ENCODE measurements around the gene SKA1. TPM values are rescaled to one million over a fixed set of nuclear protein-coding genes. Genes with fewer than 3 reads are reported as not detected.

SKA1 gene, protein sequence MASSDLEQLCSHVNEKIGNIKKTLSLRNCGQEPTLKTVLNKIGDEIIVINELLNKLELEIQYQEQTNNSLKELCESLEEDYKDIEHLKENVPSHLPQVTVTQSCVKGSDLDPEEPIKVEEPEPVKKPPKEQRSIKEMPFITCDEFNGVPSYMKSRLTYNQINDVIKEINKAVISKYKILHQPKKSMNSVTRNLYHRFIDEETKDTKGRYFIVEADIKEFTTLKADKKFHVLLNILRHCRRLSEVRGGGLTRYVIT
- total RNA-seq: 11.5 TPM
- polyA plus RNA-seq: 0.19 TPM

DNA sequence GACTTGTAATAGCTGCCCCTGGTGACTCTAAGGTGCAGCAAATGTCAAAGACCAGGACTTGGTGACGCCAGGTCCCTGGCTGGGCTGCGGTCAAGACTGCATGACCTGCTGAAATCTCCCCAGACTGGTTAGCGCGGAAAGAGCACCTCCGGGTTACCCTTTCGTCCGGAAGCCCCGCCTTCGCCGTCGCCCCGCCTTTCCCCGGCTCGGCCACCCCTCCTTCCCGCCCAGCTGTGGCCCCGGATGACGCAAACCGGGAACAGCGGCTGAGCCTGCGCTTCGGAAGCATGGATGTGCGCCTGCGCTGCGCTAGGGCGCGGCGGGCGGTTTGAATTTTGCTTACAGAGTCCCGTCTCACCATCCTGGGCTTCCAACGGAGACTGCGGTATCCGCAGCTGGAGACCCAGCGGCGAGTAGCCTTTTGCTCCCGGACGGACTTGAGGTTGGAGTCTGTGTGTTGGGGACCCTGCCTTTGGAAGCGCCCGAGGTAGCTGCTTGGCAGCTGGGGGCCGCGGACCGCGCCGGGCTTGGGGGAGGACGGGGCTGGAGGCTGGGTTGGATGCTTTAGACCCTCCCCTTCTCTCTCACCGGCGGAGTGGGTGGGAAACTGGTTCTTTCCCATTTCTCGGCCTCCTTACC is at the start of gene SKA1:
SKA1 (plus strand) TSS at position 294 of the 639 bp plus-strand sequence. CDS start 785 bp downstream, outside the sequence.
- peak; percentile 86 for DNase-seq (ENCODE audit: extremely low spot score)
- WGBS: under 1% methylated on average over 47 of the region's 47 CpGs
- Histone ChIP-seq H3K27ac (ENCODE audit: low read depth) (peak within 1 kb of the TSS; percentile 69), H3K4me1 (ENCODE audit: insufficient read depth) (no peaks in the 10 kb centered on the region), H3K36me3 (ENCODE audit: insufficient read depth) (no peaks in the 10 kb centered on the region), H3K4me3 (ENCODE audit: low read depth, low read length) (peak within 1 kb of the TSS; percentile 36)

- H3K27ac ChIP-seq (ENCODE audit: low read depth): no peak overlapping the region
- H3K4me1 ChIP-seq (ENCODE audit: insufficient read depth): no peaks in the 10 kb centered on the region
- H3K36me3 ChIP-seq (ENCODE audit: insufficient read depth): no peaks in the 10 kb centered on the region
- 75% methylated on average over 3 of the region's 3 CpGs for WGBS
- no peak overlapping the region for H3K4me3 ChIP-seq (ENCODE audit: low read depth, low read length)
- no peak for DNase-seq (ENCODE audit: extremely low spot score)
These were observed 46.9 kb upstream of the SKA1 start for GRCh38 chr18:50327983-50328382.

DNA sequence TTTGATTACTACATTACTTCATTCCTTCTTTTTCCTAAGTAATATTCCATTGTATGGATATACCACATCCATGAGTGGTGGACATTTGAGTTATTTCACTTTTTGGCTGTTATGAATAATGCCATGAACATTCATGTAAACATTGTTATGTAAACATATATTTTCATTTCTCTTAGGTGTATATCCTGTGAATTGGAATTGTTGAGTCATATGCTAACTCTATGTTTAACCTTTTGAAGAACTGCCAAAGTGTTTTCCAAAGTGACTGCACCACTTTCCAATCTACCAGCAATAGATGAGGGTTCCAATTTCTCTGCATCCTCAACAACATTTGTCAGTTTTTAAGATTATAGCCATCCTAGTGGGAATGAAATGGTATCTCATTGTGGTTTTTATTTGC is 44.7 kb upstream of the SKA1 start:
- no peak overlapping the region for H3K4me3 ChIP-seq (ENCODE audit: low read depth, low read length)
- no peak for DNase-seq (ENCODE audit: extremely low spot score)
- no peaks in the 10 kb centered on the region for H3K36me3 ChIP-seq (ENCODE audit: insufficient read depth)
- H3K27ac ChIP-seq (ENCODE audit: low read depth): no peak overlapping the region
- no peaks in the 10 kb centered on the region for H3K4me1 ChIP-seq (ENCODE audit: insufficient read depth)

DNA sequence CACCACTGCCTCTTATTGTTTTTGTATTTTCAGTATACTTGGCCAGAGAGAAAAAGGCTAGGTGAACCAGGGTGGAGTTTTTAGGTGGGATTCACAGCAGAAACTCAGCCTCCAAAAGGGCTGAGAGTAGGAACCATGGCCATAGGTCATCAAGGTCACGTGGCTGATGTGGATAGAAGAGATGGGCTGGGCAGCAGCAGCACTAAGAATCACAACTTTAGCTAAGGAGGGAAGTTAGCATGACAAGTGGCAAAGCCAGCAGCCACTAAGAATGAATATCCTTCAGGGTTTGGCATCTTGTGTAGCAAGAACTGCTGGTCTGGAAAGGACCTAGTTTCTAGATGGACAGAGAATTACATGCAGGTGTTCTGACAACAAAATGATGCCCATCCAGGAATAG is 43.2 kb upstream of the SKA1 start:
- Histone ChIP-seq H3K4me1 (ENCODE audit: insufficient read depth) (no peaks in the 10 kb centered on the region), H3K36me3 (ENCODE audit: insufficient read depth) (no peaks in the 10 kb centered on the region), H3K27ac (ENCODE audit: low read depth) (no peak overlapping the region), H3K4me3 (ENCODE audit: low read depth, low read length) (no peak overlapping the region)
- DNase-seq (ENCODE audit: extremely low spot score): no peak
- 75% methylated on average over 1 of the region's 1 CpG for WGBS

DNA sequence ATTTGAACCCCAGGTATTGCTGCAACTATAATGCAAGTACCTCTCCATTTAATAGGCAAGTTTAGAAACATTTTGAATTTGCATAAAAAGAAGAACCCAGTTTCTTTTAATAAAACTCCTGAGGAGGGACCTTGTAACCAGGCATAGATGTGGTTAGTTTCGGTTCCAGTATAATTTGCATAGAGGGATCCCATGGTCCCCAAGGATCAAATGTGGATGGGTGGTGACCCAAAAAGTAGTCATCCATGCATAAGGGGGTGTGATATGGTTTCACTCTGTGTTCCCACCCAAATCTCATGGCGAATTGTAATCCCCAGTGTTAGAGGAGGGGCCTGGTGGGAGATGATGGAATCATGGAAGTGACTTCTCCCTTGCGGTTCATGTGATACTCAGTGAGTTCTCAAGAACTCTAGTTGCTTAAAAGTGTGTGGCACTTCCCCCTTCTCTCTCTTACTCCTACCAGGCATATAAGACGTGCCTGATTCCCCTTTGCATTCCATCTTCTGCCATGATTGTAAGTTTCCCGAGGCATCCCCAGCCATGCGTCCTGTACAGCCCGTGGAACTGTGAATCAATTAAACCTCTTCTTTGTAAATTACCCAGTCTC is 40.2 kb upstream of the SKA1 start:
- Histone ChIP-seq H3K4me3 (ENCODE audit: low read depth, low read length) (no peak overlapping the region), H3K27ac (ENCODE audit: low read depth) (no peak overlapping the region), H3K36me3 (ENCODE audit: insufficient read depth) (no peaks in the 10 kb centered on the region), H3K4me1 (ENCODE audit: insufficient read depth) (no peaks in the 10 kb centered on the region)
- DNase-seq (ENCODE audit: extremely low spot score): no peak
- 74% methylated on average over 7 of the region's 7 CpGs for WGBS

- H3K4me3 ChIP-seq (ENCODE audit: low read depth, low read length): no peak overlapping the region
- 40% methylated on average over 2 of the region's 2 CpGs for WGBS
- H3K36me3 ChIP-seq (ENCODE audit: insufficient read depth): no peaks in the 10 kb centered on the region
- no peak overlapping the region for H3K27ac ChIP-seq (ENCODE audit: low read depth)
- H3K4me1 ChIP-seq (ENCODE audit: insufficient read depth): no peaks in the 10 kb centered on the region
- DNase-seq (ENCODE audit: extremely low spot score): no peak
These were observed 36.7 kb upstream of the SKA1 start for GRCh38 chr18:50338122-50338521.

DNA sequence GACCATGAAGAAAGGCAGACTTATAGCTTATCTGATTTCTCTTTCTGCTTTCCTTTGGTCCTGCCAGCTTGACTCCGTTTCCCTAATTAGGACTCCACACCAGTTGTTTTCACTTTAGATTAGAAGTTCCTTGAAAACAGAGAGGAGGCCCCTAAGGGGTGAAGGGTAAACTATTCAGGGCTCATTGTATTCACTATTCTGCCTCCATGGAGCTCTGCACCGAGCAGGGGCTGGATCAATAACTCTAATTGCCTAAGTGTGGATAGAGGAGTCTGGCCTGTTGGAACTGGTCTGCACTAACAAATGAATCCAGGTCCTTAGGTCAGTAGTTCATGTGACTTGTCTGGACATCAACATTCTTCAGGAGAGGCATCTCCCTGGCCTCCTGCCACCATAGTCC is 36.1 kb upstream of the SKA1 start:
- H3K36me3 ChIP-seq (ENCODE audit: insufficient read depth): no peaks in the 10 kb centered on the region
- no peak overlapping the region for H3K4me3 ChIP-seq (ENCODE audit: low read depth, low read length)
- no peak overlapping the region for H3K27ac ChIP-seq (ENCODE audit: low read depth)
- DNase-seq (ENCODE audit: extremely low spot score): no peak
- H3K4me1 ChIP-seq (ENCODE audit: insufficient read depth): no peaks in the 10 kb centered on the region
- 30% methylated on average over 2 of the region's 2 CpGs for WGBS

DNA sequence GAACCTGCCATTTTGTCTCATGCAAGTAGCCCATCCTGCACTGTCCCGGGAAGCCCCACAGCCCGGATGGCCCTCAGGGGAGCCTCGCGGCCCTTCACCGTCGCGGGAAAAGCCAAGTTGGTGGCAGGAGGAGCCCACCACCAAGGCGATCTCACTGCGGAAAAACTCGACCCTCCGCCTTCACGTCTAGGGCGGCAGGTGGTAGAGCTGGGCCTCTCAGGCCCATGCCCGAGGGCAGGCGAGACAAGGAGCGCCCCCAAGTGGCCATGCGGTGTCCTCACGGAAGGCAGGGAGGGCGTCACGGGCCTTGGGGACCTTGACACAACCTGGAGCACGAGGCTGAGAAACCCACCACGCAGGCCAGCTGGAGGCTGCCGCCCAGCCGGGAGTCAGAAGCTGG is 34.8 kb upstream of the SKA1 start:
- H3K27ac ChIP-seq (ENCODE audit: low read depth): no peak overlapping the region
- DNase-seq (ENCODE audit: extremely low spot score): no peak
- no peak overlapping the region for H3K4me3 ChIP-seq (ENCODE audit: low read depth, low read length)
- no peaks in the 10 kb centered on the region for H3K36me3 ChIP-seq (ENCODE audit: insufficient read depth)
- H3K4me1 ChIP-seq (ENCODE audit: insufficient read depth): no peaks in the 10 kb centered on the region
- WGBS: 89% methylated on average over 24 of the region's 24 CpGs

GRCh38 chr18:50341443-50341842 is 33.4 kb upstream of the SKA1 start:
- no peaks in the 10 kb centered on the region for H3K36me3 ChIP-seq (ENCODE audit: insufficient read depth)
- H3K27ac ChIP-seq (ENCODE audit: low read depth): no peak overlapping the region
- no peaks in the 10 kb centered on the region for H3K4me1 ChIP-seq (ENCODE audit: insufficient read depth)
- DNase-seq (ENCODE audit: extremely low spot score): no peak
- H3K4me3 ChIP-seq (ENCODE audit: low read depth, low read length): no peak overlapping the region
- 81% methylated on average over 2 of the region's 2 CpGs for WGBS

DNA sequence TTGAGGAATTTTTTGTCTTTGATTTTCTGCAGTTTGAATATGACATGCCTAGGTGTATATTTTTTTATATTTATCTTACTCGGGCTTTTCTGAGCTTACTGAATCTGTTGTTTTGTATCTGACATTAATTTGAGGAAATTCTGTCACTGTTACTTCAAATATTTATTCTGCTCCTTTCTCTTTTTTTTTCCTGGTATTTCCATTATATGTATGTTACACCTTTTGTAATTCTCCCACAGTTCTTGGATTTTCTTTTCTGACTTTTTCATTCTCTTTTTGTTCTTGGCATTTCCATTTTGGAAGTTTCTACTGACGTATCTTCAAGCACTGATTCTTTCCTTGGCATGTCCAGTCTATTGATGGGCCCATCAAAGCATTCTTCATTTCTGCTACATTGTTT is 24.1 kb upstream of the SKA1 start:
- H3K4me1 ChIP-seq (ENCODE audit: insufficient read depth): no peaks in the 10 kb centered on the region
- H3K36me3 ChIP-seq (ENCODE audit: insufficient read depth): no peaks in the 10 kb centered on the region
- H3K27ac ChIP-seq (ENCODE audit: low read depth): no peak overlapping the region
- DNase-seq (ENCODE audit: extremely low spot score): no peak
- 88% methylated on average over 2 of the region's 2 CpGs for WGBS
- H3K4me3 ChIP-seq (ENCODE audit: low read depth, low read length): no peak overlapping the region

DNA sequence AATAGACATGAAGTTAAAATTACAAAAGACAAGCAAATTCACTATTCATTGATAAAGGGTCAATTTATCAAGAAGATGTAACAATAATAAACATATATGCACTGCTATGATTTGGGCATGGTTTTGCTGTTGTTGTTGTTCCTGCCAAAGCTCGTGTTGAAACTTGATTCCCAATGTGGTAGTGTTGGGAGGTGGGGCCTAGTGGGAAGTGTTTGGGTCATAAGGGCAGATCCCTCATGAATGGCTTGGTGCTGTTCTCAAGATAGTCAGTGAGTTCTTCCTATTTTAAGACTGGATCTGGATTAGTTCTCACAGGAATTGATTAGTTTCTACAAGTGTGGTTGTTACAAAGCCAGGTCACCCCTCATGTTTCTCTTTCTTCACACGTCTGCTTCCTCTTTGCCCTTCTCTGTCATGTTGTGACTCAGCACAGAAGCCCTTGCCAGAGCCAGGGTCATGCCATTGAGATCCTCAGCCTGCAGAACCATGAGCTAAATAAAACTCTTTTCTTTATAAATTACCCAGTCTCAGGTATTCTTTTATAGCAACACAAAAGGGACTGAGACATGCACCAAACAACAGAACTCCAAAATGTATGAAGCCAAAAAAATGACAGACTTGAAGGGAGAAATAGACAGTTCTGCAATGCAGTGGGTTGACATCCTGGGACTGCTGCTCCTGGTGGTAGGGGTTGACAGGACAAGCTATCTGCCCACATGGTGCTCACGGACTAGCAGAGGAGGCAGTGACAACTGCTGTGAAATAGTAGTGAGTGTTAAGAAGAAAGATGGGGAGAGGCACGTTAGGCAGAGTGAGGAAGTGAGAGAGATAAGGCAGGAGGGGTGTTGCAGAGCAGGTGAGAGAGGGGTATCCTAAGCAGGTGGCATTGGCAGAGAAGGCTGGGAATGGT is 18.6 kb upstream of the SKA1 start:
- 26% methylated on average over 4 of the region's 4 CpGs for WGBS
- no peak for DNase-seq (ENCODE audit: extremely low spot score)
- Histone ChIP-seq H3K4me3 (ENCODE audit: low read depth, low read length) (no peak overlapping the region), H3K4me1 (ENCODE audit: insufficient read depth) (no peaks in the 10 kb centered on the region), H3K36me3 (ENCODE audit: insufficient read depth) (no peaks in the 10 kb centered on the region), H3K27ac (ENCODE audit: low read depth) (no peak overlapping the region)

DNA sequence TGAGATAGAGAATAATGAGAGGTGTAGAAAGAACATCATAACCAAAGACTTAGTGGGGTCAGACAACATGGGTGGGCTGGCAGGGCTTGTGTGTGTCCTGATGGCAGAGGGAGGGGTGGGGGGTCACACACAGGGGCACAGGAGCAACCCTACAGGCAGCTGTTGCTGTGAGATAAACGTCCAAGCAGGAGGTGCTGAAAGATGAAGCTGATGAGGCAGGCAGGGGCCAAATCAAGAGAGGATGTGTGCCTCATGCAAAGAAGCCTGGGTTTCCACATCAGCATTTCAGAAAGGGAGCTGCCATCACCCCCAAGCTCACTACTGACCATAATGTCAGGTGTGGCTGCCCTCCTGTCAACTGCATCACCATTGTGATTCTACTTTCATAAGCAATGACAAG is 16.0 kb upstream of the SKA1 start:
- Histone ChIP-seq H3K4me3 (ENCODE audit: low read depth, low read length) (no peak overlapping the region), H3K4me1 (ENCODE audit: insufficient read depth) (no peaks in the 10 kb centered on the region), H3K36me3 (ENCODE audit: insufficient read depth) (no peaks in the 10 kb centered on the region), H3K27ac (ENCODE audit: low read depth) (no peak overlapping the region)
- WGBS: 2% methylated on average over 1 of the region's 1 CpG
- DNase-seq (ENCODE audit: extremely low spot score): no peak

DNA sequence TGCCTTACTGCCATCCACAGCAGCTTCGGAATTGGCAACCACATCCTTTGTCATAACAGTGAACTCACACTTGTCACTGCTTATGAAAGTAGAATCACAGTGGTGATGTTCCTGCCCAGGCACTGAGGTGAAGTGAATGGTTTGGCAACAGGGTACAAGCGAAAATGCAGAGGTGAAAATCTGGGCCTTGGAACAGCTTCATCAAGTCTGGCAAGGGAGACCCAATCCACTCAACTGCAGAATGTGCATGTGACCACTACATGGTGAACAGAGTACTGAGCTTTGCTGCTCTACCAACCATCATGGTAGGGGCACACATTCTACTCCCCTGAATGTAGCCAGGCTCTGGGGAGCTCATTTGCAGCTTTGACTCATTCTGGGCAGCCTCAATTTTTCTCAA is 15.0 kb upstream of the SKA1 start:
- DNase-seq (ENCODE audit: extremely low spot score): no peak
- no peaks in the 10 kb centered on the region for H3K4me1 ChIP-seq (ENCODE audit: insufficient read depth)
- 69% methylated on average over 2 of the region's 2 CpGs for WGBS
- no peak overlapping the region for H3K4me3 ChIP-seq (ENCODE audit: low read depth, low read length)
- no peaks in the 10 kb centered on the region for H3K36me3 ChIP-seq (ENCODE audit: insufficient read depth)
- H3K27ac ChIP-seq (ENCODE audit: low read depth): no peak overlapping the region

Measured in urinary bladder (tissue), 4 donors.